ENCODE results near the gene KCNT2.

GRCh38 chr1:196462086-196462485, 146.2 kb downstream of the KCNT2 start:
- no peak for TF ChIP-seq CTCF (IDR thresholded peaks at IDR 0.05; ENCODE audit: low read depth, low read length, poor library complexity, severe bottlenecking)
- no peak for TF ChIP-seq EZH2phosphoT487 (IDR thresholded peaks at IDR 0.05; ENCODE audit: borderline replicate concordance, low read length)

Measured in DOHH2 (cell line).